ENCODE measurements around the gene WDR13.
"Not testable (repeated sequence)": the region's sequence is repeated elsewhere in the genome, so short reads cannot be mapped to it uniquely, and the experiment has no call there.

The WDR13 gene

GRCh38 chrX:48654746-48655145 is 57.5 kb downstream of the WDR13 start:
- H3K36me3 ChIP-seq (ENCODE audit: control insufficient read depth, insufficient read depth, low read length); H3K27ac ChIP-seq (ENCODE audit: low read depth, low read length); H3K4me3 ChIP-seq (ENCODE audit: low read depth, low read length); H3K9ac ChIP-seq (ENCODE audit: low read length); H3K27me3 ChIP-seq (ENCODE audit: control insufficient read depth, insufficient read depth, low read length); H3K4me1 ChIP-seq (ENCODE audit: control insufficient read depth, insufficient read depth, low read length): not testable (repeated sequence)
- H3K9me3 ChIP-seq (ENCODE audit: control insufficient read depth, insufficient read depth, low read depth, low read length) = peaks cover 20% of the 10 kb centered on the region; the same call in 1 of the 2 replicates
